ENCODE results near the gene VPS26B.
"Not testable (repeated sequence)": the region's sequence is repeated elsewhere in the genome, so short reads cannot be mapped to it uniquely, and the experiment has no call there.

VPS26B gene

DNA sequence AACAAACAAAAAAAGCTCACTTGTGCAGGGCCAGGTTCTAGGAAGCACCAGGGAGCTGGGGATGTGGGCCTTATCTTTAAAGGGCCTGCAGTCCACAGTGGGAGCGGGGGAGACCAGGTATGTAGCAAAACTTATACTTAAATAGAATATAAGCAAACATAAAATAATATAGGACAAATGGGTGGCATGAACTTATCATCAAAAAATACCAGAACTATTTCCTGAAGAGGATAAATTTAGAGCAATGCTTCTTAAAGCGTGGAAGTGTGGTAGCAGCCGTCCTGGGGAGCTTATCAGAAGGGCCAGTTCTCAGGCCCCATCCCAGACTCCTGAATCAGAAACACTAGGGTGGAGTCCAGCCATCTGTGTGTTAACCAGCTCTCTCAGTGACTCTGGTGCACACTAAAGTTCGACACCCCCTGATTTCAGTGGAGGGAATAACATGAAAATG lies 9.3 kb downstream of the VPS26B start:
- no peak for DNase-seq

- DNase-seq = no peak
These were observed 10.9 kb downstream of the VPS26B start for GRCh38 chr11:134235399-134235798.

DNA sequence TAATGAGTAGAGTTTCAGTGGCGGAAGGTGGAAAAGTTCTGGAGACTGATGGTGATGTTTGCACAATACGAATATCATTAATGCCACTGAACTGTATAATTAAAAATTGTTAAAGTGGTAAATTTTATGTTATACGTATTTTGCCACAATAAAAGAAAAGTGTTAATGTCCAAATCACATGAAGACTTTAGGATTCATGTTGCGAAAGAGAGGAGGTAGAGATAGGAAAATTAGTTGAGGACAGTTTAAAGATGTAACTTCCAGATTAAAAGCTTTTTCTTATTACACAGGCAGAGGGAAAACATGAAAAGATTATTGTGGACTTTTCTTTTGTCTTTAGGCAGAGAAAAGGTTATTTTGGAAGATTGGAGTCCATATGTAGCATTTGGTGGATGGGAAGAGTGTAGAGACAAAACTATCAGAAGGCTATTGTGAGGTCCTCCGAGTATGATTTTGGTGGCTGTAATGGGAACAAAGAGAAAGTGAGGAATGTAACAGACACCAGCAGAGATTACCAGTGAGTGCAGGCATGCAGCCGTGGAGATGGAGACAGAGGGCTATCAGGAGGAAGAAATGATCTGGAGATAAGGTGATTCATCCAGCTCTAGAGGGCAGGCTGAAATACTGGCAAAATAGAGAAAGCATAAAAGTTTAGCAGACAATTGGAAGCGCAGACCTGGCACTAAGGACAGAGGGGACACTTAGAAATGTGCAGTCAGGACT lies 12.5 kb downstream of the VPS26B start:
- DNase-seq = no peak

- no peak for DNase-seq
These were observed 13.1 kb downstream of the VPS26B start for GRCh38 chr11:134237557-134237922.

GRCh38 chr11:134238956-134239355 lies 14.5 kb downstream of the VPS26B start:
- DNase-seq = no peak

DNA sequence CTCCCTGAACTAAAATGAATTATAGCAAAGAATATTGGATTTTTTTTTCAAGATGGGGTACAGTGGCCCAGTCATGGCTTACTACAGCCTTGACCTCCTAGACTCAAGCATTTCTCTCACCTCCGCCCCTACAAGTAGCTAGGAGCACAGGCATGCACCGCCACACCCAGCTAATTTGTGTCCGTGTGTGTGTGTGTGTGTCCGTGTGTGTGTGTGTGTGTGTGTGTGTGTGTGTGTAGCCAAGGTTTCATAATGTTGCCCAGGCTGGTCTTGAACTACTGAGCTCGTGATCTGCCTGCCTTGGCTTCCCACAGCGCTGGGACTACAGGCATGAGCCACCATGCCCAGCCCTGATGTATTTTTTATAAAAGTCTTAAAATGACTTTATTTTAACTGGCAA lies 16.1 kb downstream of the VPS26B start:
- DNase-seq = no peak

DNA sequence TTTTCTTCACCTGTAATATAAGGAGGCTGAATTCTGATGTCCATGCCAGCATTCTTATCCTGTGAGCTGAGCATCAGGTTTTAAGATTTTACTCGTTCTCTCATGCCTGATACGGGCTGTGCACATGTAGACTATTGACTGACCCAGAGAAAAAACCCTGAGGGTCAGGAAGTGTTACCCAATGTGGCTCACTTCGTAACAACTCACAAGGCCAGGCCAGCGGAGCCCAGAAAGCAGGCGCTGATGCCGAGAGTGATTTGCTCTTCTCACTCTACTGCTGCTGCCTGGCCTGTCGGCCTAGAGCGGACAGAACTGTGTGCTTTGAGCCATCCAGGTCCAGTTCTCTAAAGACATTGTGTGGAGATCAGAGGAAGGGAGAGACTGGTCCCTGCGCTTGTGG lies 17.9 kb downstream of the VPS26B start:
- no peak for DNase-seq

GRCh38 chr11:134243913-134244312 lies 19.4 kb downstream of the VPS26B start:
- DNase-seq = no peak

DNA sequence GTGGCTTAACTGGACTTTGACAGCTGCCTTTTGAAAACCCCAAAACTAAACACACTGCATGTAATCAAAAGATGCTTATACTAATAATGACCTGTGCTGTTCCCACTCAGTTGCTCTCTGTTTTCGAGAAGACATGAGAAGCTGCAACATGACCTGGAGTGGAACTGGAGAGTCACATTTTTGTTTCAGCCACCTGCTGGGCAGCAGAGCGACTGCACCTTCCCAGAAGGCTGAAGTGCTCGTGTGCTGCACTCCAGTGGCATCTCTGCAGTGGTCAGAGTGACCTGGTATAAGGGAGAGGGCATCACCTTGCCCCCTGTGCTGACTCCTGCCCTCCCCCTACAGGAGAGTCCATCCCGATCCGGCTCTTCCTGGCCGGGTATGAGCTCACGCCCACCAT lies 20.1 kb downstream of the VPS26B start:
- DNase-seq = no peak

DNA sequence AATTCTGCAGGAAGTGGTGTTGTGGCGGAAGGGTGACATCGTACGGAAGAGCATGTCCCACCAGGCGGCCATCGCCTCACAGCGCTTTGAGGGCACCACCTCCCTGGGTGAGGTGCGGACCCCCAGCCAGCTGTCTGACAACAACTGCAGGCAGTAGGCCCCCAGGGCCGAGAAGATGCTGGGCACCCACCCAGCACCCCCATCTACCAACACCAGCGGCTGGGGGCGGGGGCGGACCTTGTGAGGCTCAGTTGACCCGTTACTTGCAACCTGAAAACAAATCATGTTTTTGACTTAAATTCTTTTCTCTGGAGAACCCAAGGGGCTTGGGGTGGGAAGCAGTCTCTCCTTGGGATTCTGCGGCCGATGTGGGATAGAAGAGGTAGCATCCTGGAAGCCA lies 21.0 kb downstream of the VPS26B start:
- no peak for DNase-seq

- DNase-seq = no peak
These were observed 21.6 kb downstream of the VPS26B start for GRCh38 chr11:134246100-134246499.

DNA sequence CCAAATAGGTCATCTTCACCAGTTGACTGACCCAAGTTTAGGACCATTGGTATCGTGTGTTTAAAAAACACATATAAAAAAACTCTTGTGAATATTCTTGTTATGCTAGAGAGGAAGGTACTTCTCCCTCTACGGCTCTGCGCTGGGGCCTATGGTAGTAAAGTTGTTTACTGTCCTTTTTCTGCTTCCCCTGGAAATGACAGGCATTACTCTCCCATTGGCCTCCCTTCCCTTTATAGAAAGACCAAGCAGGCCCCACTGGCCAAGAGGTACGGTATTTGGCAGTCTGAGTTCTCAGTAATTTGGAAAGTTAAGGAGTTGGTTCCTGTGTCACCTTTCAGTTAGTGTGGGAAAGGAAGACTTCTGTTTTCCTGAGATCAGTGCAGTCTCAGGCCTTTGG lies 22.2 kb downstream of the VPS26B start:
- DNase-seq = no peak

GRCh38 chr11:134248910-134249480 lies 24.5 kb downstream of the VPS26B start:
- no peak for DNase-seq

- no peak for DNase-seq
These were observed 25.8 kb downstream of the VPS26B start for GRCh38 chr11:134250246-134250645.

DNA sequence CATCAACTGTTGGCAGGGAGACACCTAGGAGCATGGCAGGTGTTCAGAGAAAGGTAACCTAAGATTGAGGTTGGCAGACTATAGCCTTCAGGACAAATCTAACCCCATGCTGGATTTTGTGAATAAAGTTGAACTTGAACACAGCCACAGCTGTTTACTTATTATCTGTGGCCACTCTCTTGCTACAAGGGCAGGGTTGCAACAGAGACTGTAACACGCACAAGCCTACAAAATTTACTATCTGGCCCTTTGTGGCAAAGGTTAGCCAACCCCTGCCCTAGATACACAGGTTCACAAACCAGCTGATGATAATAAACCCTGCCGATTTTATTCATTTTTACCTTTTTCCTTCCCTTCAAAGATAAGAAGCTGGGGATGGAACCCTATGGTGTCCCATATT lies 26.2 kb downstream of the VPS26B start:
- DNase-seq = no peak

GRCh38 chr11:134252346-134253187 lies 28.1 kb downstream of the VPS26B start:
- no peak for DNase-seq

DNA sequence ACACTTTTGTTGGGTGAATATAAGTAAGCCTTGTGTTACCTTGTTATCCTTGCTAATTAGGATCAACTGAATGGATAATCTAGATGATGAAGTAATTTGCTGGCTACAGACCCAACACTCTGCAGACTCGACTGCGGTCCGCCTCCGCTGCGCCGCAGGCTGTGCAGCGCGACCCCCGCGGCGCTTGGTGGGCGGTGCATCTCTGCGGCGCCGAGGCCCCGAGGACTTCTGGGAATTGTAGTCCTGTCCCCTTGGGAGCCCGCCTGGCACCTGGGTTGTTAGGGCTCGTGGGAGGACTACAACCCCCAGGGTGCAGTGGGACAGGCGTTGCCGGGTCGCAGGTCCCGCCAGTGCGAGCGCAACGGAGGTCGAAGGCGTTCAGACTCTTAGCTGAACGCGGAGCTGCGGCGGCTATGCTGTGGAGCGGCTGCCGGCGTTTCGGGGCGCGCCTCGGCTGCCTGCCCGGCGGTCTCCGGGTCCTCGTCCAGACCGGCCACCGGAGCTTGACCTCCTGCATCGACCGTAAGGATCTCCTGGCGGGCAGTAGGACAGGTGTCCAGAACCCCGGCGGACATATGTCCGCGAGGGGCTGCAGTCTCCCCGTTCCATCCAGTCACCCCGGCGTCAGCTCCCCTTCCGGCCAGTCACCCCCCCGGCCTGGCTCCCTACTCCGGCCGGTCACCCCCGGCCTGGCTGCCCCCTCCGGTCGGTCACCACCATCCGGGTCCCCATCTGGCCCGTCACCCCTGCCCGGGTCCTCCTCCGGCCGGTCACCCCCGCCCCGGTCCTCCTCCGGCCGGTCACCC lies 28.9 kb downstream of the VPS26B start, which contains the start of the genes ACAD8 and THYN1:
TSS of gene ACAD8 (plus strand) at position 381 of the 806 bp plus-strand sequence. CDS start at position 414, 33 bp downstream.
TSS of gene THYN1 (minus strand) at position 165 of the 806 bp plus-strand sequence. CDS start 470 bp downstream, outside the sequence.
- DNase-seq = peak; percentile 98

DNA sequence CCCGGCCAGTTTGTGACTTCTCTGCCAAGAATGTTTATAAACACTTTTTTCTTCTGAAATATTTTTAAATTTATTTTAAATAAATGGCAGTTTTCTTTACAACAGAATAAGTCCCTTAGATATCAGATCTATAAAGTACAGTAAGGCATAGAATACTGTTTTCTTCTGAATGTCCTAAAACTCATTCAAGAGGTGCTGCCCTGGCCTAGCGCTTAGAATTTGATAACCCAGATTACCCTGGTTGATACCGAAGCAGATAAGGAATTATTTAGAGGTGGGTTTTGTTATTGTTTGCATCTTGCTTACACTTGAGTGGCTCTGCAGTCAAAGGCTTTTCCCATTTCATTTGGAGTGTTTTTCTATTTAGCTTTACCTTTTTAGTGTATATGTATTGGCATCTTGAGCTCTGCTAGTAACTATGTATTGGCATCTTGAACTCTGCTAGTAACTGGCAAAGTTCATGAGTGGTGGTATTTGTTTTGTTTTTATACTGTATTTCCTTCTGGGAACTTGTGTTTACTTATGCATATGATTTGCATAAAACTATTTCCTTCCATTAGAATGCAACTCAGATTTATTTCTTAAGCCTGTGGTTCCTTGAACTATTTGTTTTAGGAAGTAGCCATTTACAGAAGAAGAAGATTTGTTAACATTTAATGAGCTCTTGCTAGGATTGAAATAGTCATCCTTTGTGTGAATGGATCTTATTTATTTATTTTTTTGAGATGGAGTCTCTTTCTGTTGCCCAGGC lies 30.1 kb downstream of the VPS26B start:
- DNase-seq = no peak

GRCh38 chr11:134255184-134255561 lies 30.7 kb downstream of the VPS26B start:
- not testable (repeated sequence) for DNase-seq

DNA sequence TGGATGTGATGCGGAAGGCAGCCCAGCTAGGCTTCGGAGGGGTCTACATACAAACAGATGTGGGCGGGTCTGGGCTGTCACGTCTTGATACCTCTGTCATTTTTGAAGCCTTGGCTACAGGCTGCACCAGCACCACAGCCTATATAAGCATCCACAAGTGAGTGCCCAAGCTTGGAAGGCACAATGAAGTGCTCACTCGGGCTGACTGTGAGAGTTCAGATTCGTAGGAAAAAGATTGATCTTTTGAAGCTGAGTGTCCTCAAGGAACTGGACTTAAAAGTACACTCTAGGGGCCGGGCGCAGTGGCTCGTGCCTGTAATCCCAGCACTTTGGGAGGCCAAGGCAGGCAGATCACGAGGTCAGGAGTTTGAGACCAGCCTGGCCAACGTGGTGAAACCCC lies 32.6 kb downstream of the VPS26B start:
- DNase-seq = no peak

- DNase-seq = no peak
These were observed 34.1 kb downstream of the VPS26B start for GRCh38 chr11:134258577-134258976.

GRCh38 chr11:134260503-134260902 lies 36.0 kb downstream of the VPS26B start:
- no peak for DNase-seq

All from retina (tissue), 1 donor.